HG03196 (cell line): ENCODE results near the gene KIFC1.
"Not testable (repeated sequence)": the region's sequence is repeated elsewhere in the genome, so short reads cannot be mapped to it uniquely, and the experiment has no call there.

Source experiments
- ATAC-seq: cut with Tn5 transposase; IDR thresholded peaks from one replicate; pipeline ENCODE4 v1.9.1; 2021; ENCODE audit not compliant: unreplicated experiment

Gene KIFC1

GRCh38 chr6:33373960-33374910 lies 17.4 kb upstream of the KIFC1 start:
- ATAC-seq: no peak

- ATAC-seq: no peak
Observed at GRCh38 chr6:33375143-33375671, 16.4 kb upstream of the KIFC1 start.

GRCh38 chr6:33377171-33377570 lies 14.5 kb upstream of the KIFC1 start:
- no peak for ATAC-seq

GRCh38 chr6:33379184-33379583 lies 12.4 kb upstream of the KIFC1 start:
- ATAC-seq: not testable (repeated sequence)

GRCh38 chr6:33380272-33380981 lies 11.2 kb upstream of the KIFC1 start:
- no peak for ATAC-seq

GRCh38 chr6:33383427-33384185 lies 8.0 kb upstream of the KIFC1 start:
- ATAC-seq: no peak

GRCh38 chr6:33384581-33385020 lies 7.0 kb upstream of the KIFC1 start:
- no peak for ATAC-seq

GRCh38 chr6:33390173-33390572 lies 1.4 kb upstream of the KIFC1 start:
- ATAC-seq: no peak

- ATAC-seq: peak; percentile 0
Observed at GRCh38 chr6:33390767-33391277, 801 bp upstream of the KIFC1 start.

- peak; percentile 16 for ATAC-seq
Observed at GRCh38 chr6:33391922-33392594, 435 bp downstream of the KIFC1 start.

- no peak for ATAC-seq
Observed at GRCh38 chr6:33392595-33392948, 949 bp downstream of the KIFC1 start.

GRCh38 chr6:33392979-33393378 lies 1.4 kb downstream of the KIFC1 start:
- no peak for ATAC-seq

- no peak for ATAC-seq
Observed at GRCh38 chr6:33397541-33397940, 5.9 kb downstream of the KIFC1 start.

GRCh38 chr6:33398601-33399000 lies 7.0 kb downstream of the KIFC1 start:
- not testable (repeated sequence) for ATAC-seq

- not testable (repeated sequence) for ATAC-seq
Observed at GRCh38 chr6:33399881-33400280, 8.3 kb downstream of the KIFC1 start.

- ATAC-seq: no peak
Observed at GRCh38 chr6:33404884-33405283, 13.3 kb downstream of the KIFC1 start.

- ATAC-seq: no peak
Observed at GRCh38 chr6:33405386-33405940, 13.8 kb downstream of the KIFC1 start.

GRCh38 chr6:33406126-33406525 lies 14.5 kb downstream of the KIFC1 start:
- no peak for ATAC-seq

- no peak for ATAC-seq
Observed at GRCh38 chr6:33407132-33407718, 15.6 kb downstream of the KIFC1 start.
